Fibroblast of mammary gland (primary cell): ENCODE data around the gene RBMS3.

Source experiments
- DNase-seq: peaks from one replicate; pipeline ENCODE4 v3.0.0-alpha.2; 2010; ENCODE audit warnings: low read depth
- H3K4me3 ChIP-seq: 2 replicates; pipeline ENCODE4 v1.5.1; 2011; ENCODE audit warnings: low read depth, mild to moderate bottlenecking, low read length, moderate library complexity; ENCODE audit not compliant: control insufficient read depth
- TF ChIP-seq, protein P1 (sequence below): conservative IDR thresholded peaks from 2 replicates; pipeline ENCODE4 v1.5.1; 2011; ENCODE audit warnings: low read depth, low read length, inconsistent platforms; ENCODE audit not compliant: control insufficient read depth, insufficient read depth

The RBMS3 gene

DNA sequence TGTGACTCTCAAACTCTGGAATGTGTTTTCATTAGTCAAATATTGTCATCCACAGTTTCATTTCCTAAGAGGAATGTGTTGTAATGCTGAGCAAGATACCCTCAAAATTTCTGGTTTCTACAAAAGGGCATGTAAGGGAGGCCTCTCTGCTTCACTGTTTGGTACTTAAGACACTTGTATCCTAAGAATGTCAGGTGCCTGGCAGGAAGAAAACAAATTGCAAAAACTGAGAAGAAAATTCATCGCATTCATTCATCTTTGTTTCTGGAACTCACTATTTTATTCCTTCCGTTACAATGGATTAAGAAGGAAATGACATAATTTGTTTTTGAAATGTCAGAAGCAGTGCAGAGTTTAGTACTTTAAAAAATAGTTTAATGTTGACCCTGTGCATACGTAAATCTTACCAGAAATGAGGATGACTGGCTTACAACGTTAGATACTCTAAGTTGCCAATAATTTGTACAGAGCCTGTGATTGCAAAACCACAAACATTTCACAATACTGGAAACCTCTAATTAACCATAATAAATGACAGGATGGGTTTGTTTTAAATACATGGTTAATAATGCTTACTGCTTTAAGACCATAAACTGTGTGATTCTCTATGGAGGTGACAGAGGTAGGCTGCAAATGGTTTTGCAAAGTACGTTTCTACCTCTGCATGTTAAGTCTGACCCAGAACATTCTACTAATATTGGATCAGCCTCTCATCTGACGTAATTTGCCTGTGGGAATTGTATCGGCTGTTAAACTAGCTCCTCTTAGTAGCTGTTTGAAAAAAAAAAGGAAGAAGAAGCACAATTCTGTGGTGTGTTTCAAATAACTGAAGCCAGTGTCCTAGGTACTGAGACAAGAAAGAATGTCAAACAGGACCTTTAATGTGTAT is 477.8 kb downstream of the RBMS3 start:
- H3K4me3 ChIP-seq = no peak overlapping the region
- TF ChIP-seq, protein P1, sequence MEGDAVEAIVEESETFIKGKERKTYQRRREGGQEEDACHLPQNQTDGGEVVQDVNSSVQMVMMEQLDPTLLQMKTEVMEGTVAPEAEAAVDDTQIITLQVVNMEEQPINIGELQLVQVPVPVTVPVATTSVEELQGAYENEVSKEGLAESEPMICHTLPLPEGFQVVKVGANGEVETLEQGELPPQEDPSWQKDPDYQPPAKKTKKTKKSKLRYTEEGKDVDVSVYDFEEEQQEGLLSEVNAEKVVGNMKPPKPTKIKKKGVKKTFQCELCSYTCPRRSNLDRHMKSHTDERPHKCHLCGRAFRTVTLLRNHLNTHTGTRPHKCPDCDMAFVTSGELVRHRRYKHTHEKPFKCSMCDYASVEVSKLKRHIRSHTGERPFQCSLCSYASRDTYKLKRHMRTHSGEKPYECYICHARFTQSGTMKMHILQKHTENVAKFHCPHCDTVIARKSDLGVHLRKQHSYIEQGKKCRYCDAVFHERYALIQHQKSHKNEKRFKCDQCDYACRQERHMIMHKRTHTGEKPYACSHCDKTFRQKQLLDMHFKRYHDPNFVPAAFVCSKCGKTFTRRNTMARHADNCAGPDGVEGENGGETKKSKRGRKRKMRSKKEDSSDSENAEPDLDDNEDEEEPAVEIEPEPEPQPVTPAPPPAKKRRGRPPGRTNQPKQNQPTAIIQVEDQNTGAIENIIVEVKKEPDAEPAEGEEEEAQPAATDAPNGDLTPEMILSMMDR = no peak
- DNase-seq = peak; percentile 97

DNA sequence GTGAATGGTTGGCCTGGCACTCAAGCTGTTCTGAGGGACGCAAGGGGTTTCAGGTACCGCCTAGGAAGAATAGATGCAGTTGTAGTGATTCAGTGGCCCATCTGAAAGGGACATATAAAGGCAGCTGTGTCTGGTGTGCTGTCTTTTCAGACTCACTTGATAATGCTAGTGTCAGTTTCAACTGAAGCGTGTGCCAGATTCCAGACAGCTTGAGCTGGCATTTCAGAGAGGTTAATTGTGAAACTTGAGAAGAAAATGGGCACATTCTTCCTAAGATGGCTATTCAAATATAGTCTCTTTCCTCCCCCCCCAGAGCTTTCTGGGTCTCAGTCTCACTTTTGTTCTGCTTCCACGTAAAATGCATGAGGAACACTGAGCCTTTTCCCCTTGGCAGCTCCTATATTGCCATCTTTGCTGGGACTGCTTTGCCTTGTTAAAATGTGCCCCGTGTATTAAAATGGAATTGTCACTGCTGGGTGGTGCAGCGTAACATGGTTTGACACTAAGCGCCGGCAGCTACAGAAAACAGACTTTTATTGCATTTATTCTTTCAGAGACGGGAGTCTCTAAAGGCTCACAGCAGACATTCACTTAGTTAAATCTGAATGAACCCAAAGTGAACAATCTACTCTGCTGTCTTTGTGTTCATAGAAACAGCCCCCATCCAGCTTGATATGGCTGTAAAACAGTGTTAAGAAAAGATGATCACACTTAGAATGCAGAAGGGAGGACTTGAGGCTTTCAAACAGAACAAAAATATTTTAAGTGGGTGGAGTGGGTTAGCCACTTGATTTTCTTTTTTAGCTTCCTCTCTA is 478.7 kb downstream of the RBMS3 start:
- peak; percentile 51 for DNase-seq
- no peak overlapping the region for H3K4me3 ChIP-seq
- TF ChIP-seq, protein P1 = no peak

DNA sequence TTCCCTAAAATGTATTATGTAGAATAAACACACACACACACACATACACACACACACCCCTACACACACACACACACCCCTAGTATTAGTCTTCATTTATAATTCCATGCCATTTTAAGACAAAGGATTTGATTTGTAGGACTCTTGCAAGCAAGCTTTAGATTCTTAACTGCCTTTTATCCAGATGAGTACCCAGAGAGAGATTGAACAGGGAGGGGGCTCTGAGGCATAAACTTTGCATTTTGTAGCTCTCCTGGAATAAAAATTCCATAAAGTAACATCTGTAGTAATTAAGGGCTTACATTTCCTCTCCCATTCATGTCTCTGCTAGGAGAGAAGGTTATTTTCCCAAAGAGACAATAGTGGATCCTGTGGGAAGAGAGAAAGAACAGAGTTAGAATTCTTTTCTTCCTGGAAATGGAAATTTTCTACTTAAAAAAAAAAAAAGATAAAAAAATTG is 479.4 kb downstream of the RBMS3 start:
- TF ChIP-seq, protein P1 = no peak
- DNase-seq = no peak
- no peak overlapping the region for H3K4me3 ChIP-seq

DNA sequence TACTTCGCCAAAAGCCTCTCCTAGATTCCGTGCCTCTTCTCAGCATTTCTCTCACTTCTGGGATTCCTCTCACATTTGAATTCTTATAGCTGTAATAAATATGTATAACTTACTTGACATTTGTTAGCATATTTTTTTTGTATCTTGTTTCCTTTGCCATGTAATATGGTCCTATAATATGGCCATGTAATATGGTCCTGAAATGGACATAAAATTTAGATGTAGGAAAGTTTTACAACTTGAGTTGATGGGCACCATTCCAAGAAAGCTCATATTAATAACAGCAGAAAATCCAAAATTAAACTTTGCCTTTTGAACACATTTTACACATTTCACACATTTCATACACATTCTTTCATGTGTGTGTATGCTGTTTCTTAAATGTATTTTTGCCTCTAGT is 480.6 kb downstream of the RBMS3 start:
- TF ChIP-seq, protein P1 = no peak
- DNase-seq = no peak
- H3K4me3 ChIP-seq = no peak overlapping the region

DNA sequence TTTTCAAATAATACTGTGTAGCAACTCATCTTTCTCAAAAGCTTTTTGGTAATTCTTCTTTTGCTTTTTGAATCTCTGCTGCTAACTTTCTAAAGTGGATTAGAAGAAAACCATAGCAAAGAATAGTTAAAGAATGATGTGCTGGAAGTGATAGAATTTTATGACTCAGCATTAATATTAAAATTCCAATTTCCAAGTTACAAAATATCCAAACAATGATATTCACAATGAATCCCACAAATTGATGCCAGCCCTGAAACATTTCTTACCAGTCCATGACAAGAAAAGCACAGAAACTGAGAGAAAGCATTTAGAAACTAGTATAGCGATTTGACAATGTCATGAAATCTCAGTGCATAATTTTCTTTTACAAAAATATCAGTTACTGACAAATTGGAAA is 482.2 kb downstream of the RBMS3 start:
- TF ChIP-seq, protein P1 = no peak
- DNase-seq = peak; percentile 20
- no peak overlapping the region for H3K4me3 ChIP-seq

DNA sequence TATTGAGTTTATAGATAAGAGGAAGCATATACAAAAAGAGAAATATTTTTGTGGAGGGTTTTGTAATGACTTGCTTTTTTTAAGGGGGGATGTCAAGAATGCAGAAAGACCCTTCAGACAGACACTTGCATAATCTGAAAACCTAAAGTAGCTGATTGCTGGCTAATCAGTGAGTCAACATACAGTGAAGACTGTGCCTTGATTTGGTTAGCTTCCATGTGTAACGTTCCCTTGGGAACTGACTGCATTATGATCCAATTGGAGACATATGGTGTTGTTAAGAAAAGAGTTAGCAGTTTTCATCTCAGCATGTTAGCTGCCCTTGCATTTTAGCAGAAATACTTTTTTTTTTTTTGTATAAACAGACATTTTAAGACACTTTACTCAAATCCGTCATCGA is 483.2 kb downstream of the RBMS3 start:
- DNase-seq = peak; percentile 97
- no peak overlapping the region for H3K4me3 ChIP-seq
- TF ChIP-seq, protein P1 = no peak
